ENCODE measurements around the gene TAF1. TPM values are rescaled to one million over a fixed set of nuclear protein-coding genes. Genes with fewer than 3 reads are reported as not detected.

Gene TAF1
- total and polyA plus RNA-seq, 9 of the 15 experiments (the other 6 are each of a cell fraction or from before 2014, with no cell fraction given): 6.4 to 45.1 (median 38.1) TPM

GRCh38 chrX:71475785-71476540 lies 109.8 kb downstream of the TAF1 start:
- Histone ChIP-seq H3K27ac (ENCODE audit: extremely low read depth, low read depth, low read length) (no peak overlapping the region), H3K4me3 (no peak overlapping the region), H3K79me2 (ENCODE audit: control insufficient read depth, insufficient read depth, low read length) (no peaks in the 10 kb centered on the region), H4K20me1 (replicated peaks; ENCODE audit: control insufficient read depth, insufficient read depth, low read length) (no peaks in the 10 kb centered on the region), H3K4me1 (replicated peaks in 1 of 2; ENCODE audit: control insufficient read depth in 2 of 2, insufficient read depth in 2 of 2, low read length in 2 of 2) (no peaks in the 10 kb centered on the region), H3K4me2 (ENCODE audit: insufficient read depth, low read length) (no peak overlapping the region), H3K9me3 (replicated peaks; ENCODE audit: control insufficient read depth, insufficient read depth, low read depth, low read length) (no peaks in the 10 kb centered on the region), H3K36me3 (ENCODE audit: control insufficient read depth, insufficient read depth, low read length) (no peaks in the 10 kb centered on the region), H2AFZ (ENCODE audit: low read depth, low read length) (no peak overlapping the region), H3K27me3 (ENCODE audit: control insufficient read depth in 2 of 2, insufficient read depth in 2 of 2, low read length in 2 of 2) (no peaks in the 10 kb centered on the region), H3K9ac (ENCODE audit: insufficient read depth in 1 of 2, low read depth in 2 of 2, low read length in 2 of 2) (no peak overlapping the region), H3K9me1 (ENCODE audit: control insufficient read depth, insufficient read depth, low read length) (no peaks in the 10 kb centered on the region)
- no TSS peak for BruUV-seq (replicated peaks)
- ATAC-seq (peak; percentile 59), DNase-seq (ENCODE audit: extremely low read depth in 1 of 4, low spot score in 3 of 4) (no peak), FAIRE-seq (no peak)
- ChIA-PET CTCF (ENCODE audit: low intra/inter-chr PET ratio) (no interaction called here), POLR2A (no interaction called here)
- WGBS (ENCODE audit: insufficient coverage, low coverage, missing lambda C conversion rate): 17% methylated on average over 7 of the region's 8 CpGs
- TF ChIP-seq MEIS2 (IDR thresholded peaks at IDR 0.05; ENCODE audit: partially characterized antibody): peak; percentile 15
- TF ChIP-seq RBM22 (IDR thresholded peaks at IDR 0.05; ENCODE audit: low read depth, low read length, poor library complexity, severe bottlenecking): no peak
- TF ChIP-seq ZNF766 (CRISPR knock-in tag; conservative IDR thresholded peaks at IDR 0.05): peak; percentile 91
- in situ Hi-C loops (cut with MboI): no loop called here
- intact Hi-C loops (cut with micrococcal nuclease): no loop called here

- no TSS peak for BruUV-seq (replicated peaks)
- WGBS (ENCODE audit: insufficient coverage, low coverage, missing lambda C conversion rate): 21% methylated on average over 4 of the region's 4 CpGs
- Histone ChIP-seq H3K4me1 (replicated peaks in 1 of 2; ENCODE audit: control insufficient read depth in 2 of 2, insufficient read depth in 2 of 2, low read length in 2 of 2) (no peaks in the 10 kb centered on the region; a peak in 1 of 5 replicates), H3K27me3 (ENCODE audit: control insufficient read depth in 2 of 2, insufficient read depth in 2 of 2, low read length in 2 of 2) (no peaks in the 10 kb centered on the region), H3K36me3 (ENCODE audit: control insufficient read depth, insufficient read depth, low read length) (no peaks in the 10 kb centered on the region), H3K4me2 (ENCODE audit: insufficient read depth, low read length) (no peak overlapping the region), H3K27ac (ENCODE audit: extremely low read depth, low read depth, low read length) (no peak overlapping the region), H3K79me2 (ENCODE audit: control insufficient read depth, insufficient read depth, low read length) (no peaks in the 10 kb centered on the region), H3K4me3 (no peak overlapping the region), H4K20me1 (replicated peaks; ENCODE audit: control insufficient read depth, insufficient read depth, low read length) (no peaks in the 10 kb centered on the region), H3K9me3 (replicated peaks; ENCODE audit: control insufficient read depth, insufficient read depth, low read depth, low read length) (no peaks in the 10 kb centered on the region), H2AFZ (ENCODE audit: low read depth, low read length) (no peak overlapping the region), H3K9me1 (ENCODE audit: control insufficient read depth, insufficient read depth, low read length) (no peaks in the 10 kb centered on the region), H3K9ac (ENCODE audit: insufficient read depth in 1 of 2, low read depth in 2 of 2, low read length in 2 of 2) (no peak overlapping the region)
- intact Hi-C loops (cut with micrococcal nuclease): no loop called here
- FAIRE-seq: no peak
- in situ Hi-C loops (cut with MboI): no loop called here
- CTCF ChIA-PET (ENCODE audit: low intra/inter-chr PET ratio): no interaction called here
- DNase-seq (ENCODE audit: extremely low read depth in 1 of 4, low spot score in 3 of 4): no peak
- POLR2A ChIA-PET: interaction anchor here (0.9 kb wide), 1 partner anchor 10 kb away, joined by 3 read pairs; no protein-coding TSS in a partner anchor
- ATAC-seq: no peak
- TF ChIP-seq SLC30A9 (CRISPR knock-in tag; IDR thresholded peaks at IDR 0.05) (no peak), KLF6 (CRISPR knock-in tag; IDR thresholded peaks at IDR 0.05; ENCODE audit: borderline replicate concordance) (no peak), HNRNPUL1 (IDR thresholded peaks at IDR 0.05; ENCODE audit: low read length) (no peak), ZNF699 (CRISPR knock-in tag; IDR thresholded peaks at IDR 0.05; ENCODE audit: insufficient replicate concordance) (no peak), CTCF (IDR thresholded peaks at IDR 0.05 in 2 of 3, conservative IDR thresholded peaks at IDR 0.05 in 1 of 3; ENCODE audit: insufficient read depth in 2 of 3, low read depth in 1 of 3, low read length in 3 of 3) (no peak), POLR2B (IDR thresholded peaks at IDR 0.05; ENCODE audit: low read depth, partially characterized antibody) (no peak), ZSCAN32 (CRISPR knock-in tag; IDR thresholded peaks at IDR 0.05) (no peak), TEAD2 (tag; IDR thresholded peaks at IDR 0.05) (no peak), USF2 (CRISPR knock-in tag; IDR thresholded peaks at IDR 0.05) (no peak)
Observed at GRCh38 chrX:71482228-71482958, 116.2 kb downstream of the TAF1 start.

Measured in K562 (cell line).